ENCODE data around the gene CCNI. TPM values are rescaled to one million over a fixed set of nuclear protein-coding genes. Genes with fewer than 3 reads are reported as not detected.

Gene CCNI
- total and polyA plus RNA-seq, 2 of the 13 experiments (the other 11 are each of a cell fraction or from before 2014, with no cell fraction given) = 43.5 to 122 TPM

- H3K4me3 ChIP-seq (replicated peaks in 1 of 3; ENCODE audit: insufficient read depth in 1 of 3, low read depth in 2 of 3, low read length in 3 of 3) = no peak overlapping the region
- in situ Hi-C loops (cut with HindIII; ENCODE audit: extremely low pct_ligation_motif_present, low pct_unique_long_range_greater_than_20kb) = no loop called here
- ChIA-PET CTCF (ENCODE audit: low intra/inter-chr PET ratio, low total read pairs) (no interaction called here), POLR2A (no interaction called here)
- no peaks in the 10 kb centered on the region for H3K9me3 ChIP-seq (ENCODE audit: low read length)
- intact Hi-C loops (cut with micrococcal nuclease; ENCODE audit: unreplicated experiment) = no loop called here
- H3K36me3 ChIP-seq (replicated peaks in 1 of 2; ENCODE audit: control insufficient read depth in 1 of 2, insufficient read depth in 2 of 2, low read length in 2 of 2) = no peaks in the 10 kb centered on the region
- no peak overlapping the region for H2AFZ ChIP-seq (ENCODE audit: low read length)
- H3K27me3 ChIP-seq (ENCODE audit: control insufficient read depth in 1 of 2, insufficient read depth in 2 of 2, low read length in 2 of 2) = no peaks in the 10 kb centered on the region
- H3K27ac ChIP-seq (ENCODE audit: extremely low read length, insufficient read depth, low read length) = no peak overlapping the region
- H3K9ac ChIP-seq (ENCODE audit: insufficient read depth, low read depth, low read length) = no peak overlapping the region
- FAIRE-seq = no peak
- H3K4me1 ChIP-seq (ENCODE audit: insufficient read depth, low read length) = no peaks in the 10 kb centered on the region
- no TSS peak for BruUV-seq (replicated peaks)
- H3K4me2 ChIP-seq (ENCODE audit: low read depth, low read length) = no peak overlapping the region
- ATAC-seq = peak; percentile 68
- H3K79me2 ChIP-seq (ENCODE audit: insufficient read depth, low read length) = no peaks in the 10 kb centered on the region
- DNase-seq (ENCODE audit: low spot score) = no peak
- no peaks in the 10 kb centered on the region for H4K20me1 ChIP-seq (ENCODE audit: insufficient read depth, low read length)
- 82% methylated on average over 11 of the region's 11 CpGs for WGBS (ENCODE audit: low lambda C conversion rate)
- no peak for TF ChIP-seq DR1 (CRISPR knock-in tag; IDR thresholded peaks at IDR 0.05)
- TF ChIP-seq ZNF879 (CRISPR knock-in tag; IDR thresholded peaks at IDR 0.05) = no peak
- peak; percentile 58; the same call in 1 of the 2 replicates for TF ChIP-seq ZBTB33 (CRISPR knock-in tag; IDR thresholded peaks at IDR 0.05)
- no peak for TF ChIP-seq ETS1 (CRISPR knock-in tag; IDR thresholded peaks at IDR 0.05)
- no peak for TF ChIP-seq ATM (IDR thresholded peaks at IDR 0.05; ENCODE audit: borderline replicate concordance)
- TF ChIP-seq IKZF4 (CRISPR knock-in tag; IDR thresholded peaks at IDR 0.05; ENCODE audit: borderline replicate concordance, low read depth, not compliant biosample characterization) = no peak
- no peak for TF ChIP-seq GFI1 (CRISPR knock-in tag; IDR thresholded peaks at IDR 0.05; ENCODE audit: borderline replicate concordance)
- TF ChIP-seq NFATC3 (CRISPR knock-in tag; IDR thresholded peaks at IDR 0.05) = no peak
- peak; percentile 82 for TF ChIP-seq ZNF574 (CRISPR knock-in tag; IDR thresholded peaks at IDR 0.05)
- TF ChIP-seq ZNF451 (CRISPR knock-in tag; IDR thresholded peaks at IDR 0.05) = no peak
- TF ChIP-seq SP1 (IDR thresholded peaks at IDR 0.05) = no peak
- no peak for TF ChIP-seq SP1 (CRISPR knock-in tag; IDR thresholded peaks at IDR 0.05)
- no peak for TF ChIP-seq KLF9 (CRISPR knock-in tag; IDR thresholded peaks at IDR 0.05; ENCODE audit: low read depth)
- no peak for TF ChIP-seq HMGXB4 (CRISPR knock-in tag; IDR thresholded peaks at IDR 0.05; ENCODE audit: borderline replicate concordance in 1 of 2, low read depth in 1 of 2)
- no peak for TF ChIP-seq ZSCAN9 (CRISPR knock-in tag; IDR thresholded peaks at IDR 0.05; ENCODE audit: borderline replicate concordance)
Observed at GRCh38 chr4:77082886-77083608, 7.3 kb upstream of the CCNI start.
